ENCODE measurements around the gene KANSL1L.

The KANSL1L gene

GRCh38 chr2:209974576-209974975 is 196.6 kb downstream of the KANSL1L start:
- H3K9me3 ChIP-seq (ENCODE audit: control insufficient read depth, insufficient read depth, low read length), result no peaks in the 10 kb centered on the region
- H3K4me2 ChIP-seq (ENCODE audit: low read length), result no peak overlapping the region
- H3K27me3 ChIP-seq (ENCODE audit: control insufficient read depth, low read length), result peaks cover 11% of the 10 kb centered on the region; the same call in 1 of the 2 replicates
- no peaks in the 10 kb centered on the region for H3K36me3 ChIP-seq (ENCODE audit: control insufficient read depth, low read length)
- H3K4me1 ChIP-seq (ENCODE audit: control insufficient read depth, low read length), result no peaks in the 10 kb centered on the region
- no peaks in the 10 kb centered on the region for H4K20me1 ChIP-seq (ENCODE audit: control insufficient read depth, insufficient read depth, low read depth, low read length)
- H3F3A ChIP-seq (ENCODE audit: control insufficient read depth, insufficient read depth), result no peaks in the 10 kb centered on the region
- no peaks in the 10 kb centered on the region for H3K79me2 ChIP-seq (ENCODE audit: control insufficient read depth, low read length)
- H3K4me3 ChIP-seq (ENCODE audit: low read length), result no peak overlapping the region
- no peak for TF ChIP-seq EZH2phosphoT487 (IDR thresholded peaks at IDR 0.05; ENCODE audit: borderline replicate concordance, low read length)
- TF ChIP-seq CTCF (IDR thresholded peaks at IDR 0.05; ENCODE audit: low read depth, low read length, poor library complexity, severe bottlenecking), result no peak
- H3K9me2 ChIP-seq (replicated peaks; ENCODE audit: control insufficient read depth, low read length), result no peaks in the 10 kb centered on the region
- H3K27ac ChIP-seq (ENCODE audit: low read depth, low read length), result no peak overlapping the region

GRCh38 chr2:209973328-209973727 is 197.9 kb downstream of the KANSL1L start:
- Histone ChIP-seq H4K20me1 (ENCODE audit: control insufficient read depth, insufficient read depth, low read depth, low read length) (no peaks in the 10 kb centered on the region), H3K79me2 (ENCODE audit: control insufficient read depth, low read length) (no peaks in the 10 kb centered on the region), H3K9me2 (replicated peaks; ENCODE audit: control insufficient read depth, low read length) (no peaks in the 10 kb centered on the region), H3K4me1 (ENCODE audit: control insufficient read depth, low read length) (no peaks in the 10 kb centered on the region), H3K27ac (ENCODE audit: low read depth, low read length) (no peak overlapping the region), H3K27me3 (ENCODE audit: control insufficient read depth, low read length) (peaks cover 13% of the 10 kb centered on the region; the same call in 1 of the 2 replicates), H3K9me3 (ENCODE audit: control insufficient read depth, insufficient read depth, low read length) (no peaks in the 10 kb centered on the region), H3K36me3 (ENCODE audit: control insufficient read depth, low read length) (no peaks in the 10 kb centered on the region), H3K4me3 (ENCODE audit: low read length) (no peak overlapping the region), H3K4me2 (ENCODE audit: low read length) (no peak overlapping the region), H3F3A (ENCODE audit: control insufficient read depth, insufficient read depth) (no peaks in the 10 kb centered on the region)
- TF ChIP-seq CTCF (IDR thresholded peaks at IDR 0.05; ENCODE audit: low read depth, low read length, poor library complexity, severe bottlenecking), result no peak
- TF ChIP-seq EZH2phosphoT487 (IDR thresholded peaks at IDR 0.05; ENCODE audit: borderline replicate concordance, low read length), result no peak
